MV-4-11 (cell line): ENCODE results near the gene UBE2H.
"Not testable (repeated sequence)": the region's sequence is repeated elsewhere in the genome, so short reads cannot be mapped to it uniquely, and the experiment has no call there.

Experiments used
- DNase-seq: peaks from one replicate; lab custom pipeline; 2025; lab: John Stamatoyannopoulos, UW

The UBE2H gene

GRCh38 chr7:129952653-129953560, at the start of gene UBE2H:
Gene UBE2H (minus strand): TSS chr7:129952960. CDS start chr7:129952555, 405 bp downstream.
- DNase-seq: peak; percentile 83

GRCh38 chr7:129998446-129998845, 45.7 kb upstream of the UBE2H start:
- DNase-seq: no peak

GRCh38 chr7:129997285-129997684, 44.5 kb upstream of the UBE2H start:
- DNase-seq: no peak

DNA sequence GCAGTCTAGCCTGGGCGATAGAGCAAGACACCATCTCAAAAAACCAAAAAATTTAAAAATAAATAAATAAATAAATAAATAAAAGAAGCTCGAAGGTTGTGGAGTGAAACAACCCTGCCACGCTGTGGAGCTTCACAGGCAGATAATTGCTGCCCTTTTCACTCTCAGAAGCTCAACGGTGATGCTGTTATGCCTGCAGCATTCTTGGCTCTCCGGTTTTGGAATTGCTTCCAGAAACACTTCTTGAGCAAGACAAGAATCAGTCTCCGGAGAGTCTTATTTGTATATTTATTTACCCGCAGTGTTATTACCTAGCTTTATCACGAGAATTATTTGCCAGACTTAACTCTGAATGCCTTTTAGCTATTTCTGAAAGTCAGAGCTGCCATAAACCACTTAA, 40.5 kb upstream of the UBE2H start:
- no peak for DNase-seq

DNA sequence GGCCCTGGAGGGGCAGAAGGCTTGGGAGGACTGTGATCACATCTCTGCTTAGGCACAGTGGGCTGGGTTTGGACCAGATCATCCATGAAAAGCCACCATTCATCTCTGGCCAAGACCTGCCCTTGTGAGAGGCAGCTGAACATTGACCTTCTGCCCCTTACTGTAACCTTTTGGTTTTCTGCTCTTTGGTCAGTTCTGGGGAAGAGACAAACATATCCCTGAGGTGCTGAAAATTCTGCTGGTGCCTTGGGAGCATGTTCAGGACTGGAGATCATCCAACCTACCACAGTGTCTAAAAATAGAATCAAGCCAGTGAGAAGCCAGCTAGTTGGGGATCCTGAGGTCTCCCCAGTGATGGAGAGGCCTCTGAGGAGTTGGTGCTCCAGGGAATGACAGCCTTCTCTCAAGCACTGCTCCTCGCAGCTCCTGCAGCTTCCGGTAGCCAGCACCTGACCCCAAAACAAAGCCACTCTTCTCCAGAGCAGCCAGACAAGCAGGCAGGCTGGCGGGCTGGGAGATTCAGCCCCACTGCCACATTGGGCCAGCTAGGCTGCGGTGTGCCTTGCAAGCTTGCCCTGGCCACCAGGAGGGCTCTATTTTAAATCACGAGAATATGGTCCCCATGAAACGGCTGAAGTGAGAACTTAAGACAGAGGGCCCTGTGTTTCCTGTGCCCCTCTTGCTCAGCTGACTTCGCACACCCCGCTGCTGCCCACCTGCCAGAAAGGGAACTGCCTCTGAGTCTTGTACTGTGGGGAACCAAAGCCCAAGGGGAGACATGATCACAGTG, 37.8 kb upstream of the UBE2H start:
- no peak for DNase-seq

DNA sequence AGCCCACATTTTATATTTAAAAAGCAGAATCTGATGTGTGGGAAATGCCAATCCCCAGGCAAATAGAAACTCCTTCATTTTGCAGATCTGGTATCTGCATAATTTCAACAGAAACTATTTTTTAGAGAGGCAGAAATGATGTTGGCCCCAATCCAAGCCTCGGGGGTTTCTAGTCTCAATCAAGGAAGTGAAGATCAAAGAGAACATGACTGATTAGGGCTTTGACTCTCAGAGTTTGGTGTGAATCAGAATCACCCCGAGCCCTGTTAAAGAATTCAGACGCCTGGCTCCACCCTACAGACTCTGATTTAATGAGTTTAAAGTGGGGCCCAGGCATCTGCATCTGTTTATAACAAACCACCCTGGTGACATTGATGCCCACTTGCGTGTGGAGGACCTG, 36.7 kb upstream of the UBE2H start:
- peak; percentile 34 for DNase-seq

DNA sequence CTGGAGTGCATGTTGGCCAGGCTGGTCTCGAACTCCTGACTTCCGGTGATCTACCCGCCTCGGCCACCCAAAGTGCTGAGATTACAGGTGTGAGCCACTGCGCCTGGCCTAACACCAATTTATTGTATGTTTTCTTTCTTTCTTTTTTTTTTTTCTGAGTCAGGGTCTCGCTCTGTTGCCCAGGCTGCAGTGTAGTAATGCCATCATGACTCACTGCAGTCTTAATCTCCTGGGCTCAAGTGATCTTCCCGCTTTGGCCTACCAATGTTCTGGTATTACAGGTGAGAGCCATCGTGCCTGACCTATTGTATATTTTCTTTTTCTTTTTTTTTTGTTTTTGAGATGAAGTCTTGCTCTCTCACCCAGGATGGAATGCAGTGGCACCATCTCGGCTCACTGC, 33.8 kb upstream of the UBE2H start:
- DNase-seq: no peak

DNA sequence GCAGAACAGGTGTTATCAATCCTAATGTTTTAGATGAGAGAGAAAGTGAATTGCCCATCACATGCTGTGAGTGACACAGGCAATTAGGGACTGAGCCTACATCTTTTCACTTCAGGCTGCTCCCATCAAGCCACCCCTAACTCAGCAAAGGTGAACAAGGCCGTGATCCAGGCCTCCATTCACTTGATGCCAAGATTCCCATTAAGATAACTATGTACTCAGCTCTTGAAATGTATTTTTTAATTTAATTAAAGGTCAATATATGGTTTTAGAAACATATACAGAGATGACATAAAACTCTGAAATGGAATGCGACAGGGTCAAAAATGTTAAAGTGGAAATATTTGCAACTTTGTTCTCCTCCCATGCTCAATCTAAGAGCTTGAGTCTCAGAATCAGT, 27.9 kb upstream of the UBE2H start:
- no peak for DNase-seq

GRCh38 chr7:129975309-129975708, 22.5 kb upstream of the UBE2H start:
- DNase-seq: no peak

- no peak for DNase-seq
Measured at GRCh38 chr7:129970816-129971215, 18.1 kb upstream of the UBE2H start.

DNA sequence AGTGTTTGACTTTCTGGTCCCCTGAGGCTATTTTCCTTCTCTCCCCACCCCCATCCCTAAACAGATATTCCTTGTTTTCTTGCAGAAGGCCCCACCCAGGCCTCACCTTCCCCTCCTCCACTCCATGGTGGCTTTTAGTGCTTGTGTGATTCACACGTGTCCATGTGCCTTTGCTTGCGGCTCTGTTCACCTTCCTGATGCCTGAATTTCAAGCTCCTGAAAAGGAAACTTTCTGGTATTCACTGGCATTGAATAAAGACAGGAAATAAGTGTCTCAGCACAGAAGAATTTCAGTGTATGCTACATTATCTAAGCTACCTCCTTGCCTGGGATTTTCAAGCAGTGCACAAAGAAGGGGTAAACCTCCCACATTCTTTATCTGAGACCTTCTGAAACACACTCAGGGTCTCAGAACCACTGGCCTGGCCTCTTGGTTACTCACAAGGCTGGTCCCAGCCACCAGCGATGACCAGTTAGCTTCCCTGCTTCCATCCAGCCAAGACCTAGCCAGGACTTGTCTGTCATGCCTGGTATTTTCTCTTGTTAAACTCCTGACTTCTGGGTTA, 17.2 kb upstream of the UBE2H start:
- DNase-seq: no peak

DNA sequence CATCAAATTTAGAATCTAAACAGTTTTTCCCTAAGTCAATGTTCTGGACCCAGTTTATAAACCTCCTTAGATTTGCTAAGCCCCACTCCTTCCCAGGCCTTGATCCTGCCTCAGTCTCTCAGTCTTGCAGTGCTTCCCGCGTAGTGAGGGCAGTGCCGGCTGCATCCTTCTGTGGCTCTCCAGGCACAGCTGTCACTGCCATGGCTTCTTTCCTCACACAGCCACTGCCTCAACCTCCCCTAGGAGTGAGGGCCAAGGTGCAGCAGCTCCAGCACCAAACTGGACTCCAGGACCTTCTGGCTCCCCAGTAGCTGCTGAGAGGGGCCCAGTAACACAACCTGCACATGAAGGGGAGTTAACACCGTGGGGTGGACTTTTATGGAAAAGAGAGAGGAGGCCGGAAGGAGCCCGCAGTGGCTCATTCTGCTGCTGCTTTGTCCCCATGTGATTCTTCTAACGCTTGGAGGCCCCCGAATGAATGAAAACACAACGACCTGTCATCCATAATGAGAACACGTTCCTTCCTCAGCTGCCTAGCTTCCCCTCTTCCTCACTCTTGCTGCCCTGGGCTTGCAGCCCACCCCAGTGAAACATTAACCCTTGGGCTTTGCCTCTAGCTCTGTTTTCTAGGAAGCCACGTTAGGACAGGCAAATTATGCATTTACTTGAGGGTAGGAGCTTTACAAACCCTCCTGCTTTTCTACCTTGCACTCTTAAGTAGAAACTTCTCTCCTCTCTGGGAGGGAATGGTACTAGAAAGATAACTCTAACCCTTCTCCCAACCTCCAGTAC, 16.0 kb upstream of the UBE2H start:
- no peak for DNase-seq

GRCh38 chr7:129960204-129960475, 7.4 kb upstream of the UBE2H start:
- DNase-seq: not testable (repeated sequence)

GRCh38 chr7:129959471-129960203, 6.9 kb upstream of the UBE2H start:
- DNase-seq: peak; percentile 79

DNA sequence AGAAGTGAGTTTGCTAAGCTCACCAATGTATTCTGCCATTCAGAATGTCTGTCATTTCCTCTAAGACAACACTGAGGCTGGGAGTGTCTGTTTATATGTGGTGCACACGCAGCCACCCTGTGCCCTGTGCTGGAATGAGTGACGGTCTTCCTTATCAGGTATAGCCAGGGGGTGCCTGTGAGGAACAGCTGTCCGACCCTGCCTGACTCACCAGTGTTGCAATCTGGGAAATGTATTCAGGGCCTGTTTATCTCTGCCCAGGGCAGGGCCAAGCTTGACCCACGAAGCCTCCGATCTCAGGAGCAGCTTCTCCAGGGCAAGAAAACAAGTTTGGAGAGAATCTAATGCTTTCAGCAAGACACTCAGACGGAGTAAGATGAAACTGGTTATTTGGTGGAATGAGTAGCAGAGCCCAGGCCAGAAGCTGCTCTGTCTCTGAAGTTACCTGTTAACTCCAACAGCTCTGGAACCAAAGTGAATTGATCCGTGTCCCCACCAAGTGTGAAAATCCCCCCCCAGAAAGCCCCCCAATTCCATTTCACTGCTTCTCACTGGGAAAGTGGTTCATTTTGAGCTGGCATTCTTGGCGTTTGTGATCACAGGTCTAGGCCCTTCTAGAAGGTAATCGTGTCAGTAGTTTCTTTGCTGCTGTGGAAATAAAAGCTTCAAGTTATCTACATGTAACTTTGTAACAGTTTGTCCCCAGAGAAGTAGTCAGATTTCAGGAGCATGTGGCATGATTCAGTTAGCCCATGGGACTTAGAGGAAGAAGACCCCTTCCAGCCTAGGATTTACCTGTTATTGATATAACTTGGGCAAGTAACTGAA, 6.1 kb upstream of the UBE2H start:
- peak; percentile 46 for DNase-seq

GRCh38 chr7:129955993-129956543, 3.3 kb upstream of the UBE2H start:
- no peak for DNase-seq

GRCh38 chr7:129952086-129952652, 591 bp downstream of the UBE2H start:
- no peak for DNase-seq

GRCh38 chr7:129951226-129952085, 1.3 kb downstream of the UBE2H start:
- no peak for DNase-seq

DNA sequence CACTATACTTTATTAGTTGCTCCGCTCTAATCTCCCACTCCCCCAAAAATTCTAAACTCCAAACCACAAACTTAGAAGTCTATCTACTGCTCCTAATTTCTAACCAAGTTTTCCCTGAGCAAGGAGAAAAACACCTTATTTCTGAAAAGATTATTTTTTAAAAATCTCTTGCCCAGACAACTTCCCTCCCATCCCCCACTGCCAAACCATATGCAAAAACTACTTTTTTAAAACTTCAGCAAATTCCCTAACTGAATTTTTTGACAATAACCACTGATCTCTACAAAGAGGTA, 1.9 kb downstream of the UBE2H start:
- no peak for DNase-seq
